ENCODE data around the gene ARL6IP5. TPM values are rescaled to one million over a fixed set of nuclear protein-coding genes. Genes with fewer than 3 reads are reported as not detected.
A peak's percentile ranks its signal among the peaks of the same experiment; 100 is the strongest.

ARL6IP5 gene
- total and polyA plus RNA-seq, 9 of the 15 experiments (the other 6 are each of a cell fraction or from before 2014, with no cell fraction given): 10.3 to 54.0 (median 12.7) TPM

- TF ChIP-seq MYNN (IDR thresholded peaks at IDR 0.05): 0 out of 2 replicates have a peak, but pooled peaks have one; percentile 33
- TF ChIP-seq MYNN (CRISPR knock-in tag; IDR thresholded peaks at IDR 0.05): no peak
- no peak for TF ChIP-seq GMEB1 (CRISPR knock-in tag; IDR thresholded peaks at IDR 0.05)
- peak; percentile 41 for TF ChIP-seq HMGN3 (IDR thresholded peaks at IDR 0.05; ENCODE audit: borderline replicate concordance, extremely low read depth, insufficient read length, low read depth, low read length)
- no peak for TF ChIP-seq E2F8 (IDR thresholded peaks at IDR 0.05; ENCODE audit: low read depth, partially characterized antibody)
- no peak for TF ChIP-seq TRIM24 (IDR thresholded peaks at IDR 0.05)
- peak in 1 of 2 experiments; percentile 47; a peak in 1 of 4 replicates for TF ChIP-seq RCOR1 (IDR thresholded peaks at IDR 0.05; ENCODE audit: borderline replicate concordance in 1 of 2, low read depth in 2 of 2, low read length in 2 of 2)
- no peak for TF ChIP-seq ZBTB33 (CRISPR knock-in tag; IDR thresholded peaks at IDR 0.05)
- no peak for TF ChIP-seq ZNF395 (CRISPR knock-in tag; IDR thresholded peaks at IDR 0.05)
- TF ChIP-seq ZBTB43 (CRISPR knock-in tag; IDR thresholded peaks at IDR 0.05): no peak
- TF ChIP-seq RBM39 (optimal IDR thresholded peaks at IDR 0.05; ENCODE audit: low read depth, low read length): no peak
- no peak for TF ChIP-seq PTBP1 (IDR thresholded peaks at IDR 0.05; ENCODE audit: low read depth, low read length)
- TF ChIP-seq HEY1 (CRISPR knock-in tag; IDR thresholded peaks at IDR 0.05; ENCODE audit: borderline replicate concordance): peak; percentile 28; the same call in 1 of the 2 replicates
- TF ChIP-seq JUND (IDR thresholded peaks at IDR 0.05; ENCODE audit: borderline replicate concordance, low read depth, low read length): peak; percentile 54; the same call in 1 of the 2 replicates
- TF ChIP-seq JUND (tag; IDR thresholded peaks at IDR 0.05; ENCODE audit: borderline replicate concordance, low read depth, low read length): peak; percentile 19; the same call in 2 of the 3 replicates
- TF ChIP-seq NFIX (CRISPR knock-in tag; IDR thresholded peaks at IDR 0.05; ENCODE audit: low read depth): no peak
- no peak for TF ChIP-seq ZNF431 (CRISPR knock-in tag; IDR thresholded peaks at IDR 0.05)
- no peak for TF ChIP-seq SMAD1 (IDR thresholded peaks at IDR 0.05; ENCODE audit: low read depth, low read length, partially characterized antibody)
These were observed at the start of gene ARL6IP5 (continued) for GRCh38 chr3:69084326-69085167.

All from K562 (cell line).